DOHH2 (cell line): ENCODE data around the gene DENND4C.
"Not testable (repeated sequence)": the region's sequence is repeated elsewhere in the genome, so short reads cannot be mapped to it uniquely, and the experiment has no call there.

Source experiments
- H3F3A ChIP-seq: fragments of 200-600 bp; sonication (generic), shearing (Covaris generic); 2 replicates; pipeline ENCODE4 v1.6.0; 2016; ENCODE audit warnings: antibody characterized with exemption, mild to moderate bottlenecking; ENCODE audit not compliant: control insufficient read depth, insufficient read depth
- H3K27ac ChIP-seq: fragments of 200-600 bp; sonication (generic); 2 replicates; pipeline ENCODE4 v1.5.1; 2014; ENCODE audit warnings: low read depth, mild to moderate bottlenecking, low read length, moderate library complexity
- H3K27me3 ChIP-seq: fragments of 200-600 bp; sonication (generic); 2 replicates; pipeline ENCODE4 v1.6.1; 2014; ENCODE audit warnings: mild to moderate bottlenecking, low read length, mixed read lengths; ENCODE audit not compliant: control insufficient read depth
- H3K36me3 ChIP-seq: fragments of 200-600 bp; sonication (generic); 2 replicates; pipeline ENCODE4 v1.6.1; 2014; ENCODE audit warnings: mild to moderate bottlenecking, low read length, moderate library complexity, mixed read lengths; ENCODE audit not compliant: control insufficient read depth
- H3K4me1 ChIP-seq: fragments of 200-600 bp; sonication (generic); 2 replicates; pipeline ENCODE4 v1.6.1; 2014; ENCODE audit warnings: mild to moderate bottlenecking, low read length, mixed read lengths; ENCODE audit not compliant: control insufficient read depth
- H3K4me2 ChIP-seq: fragments of 200-600 bp; sonication (generic); 2 replicates; pipeline ENCODE4 v1.6.0; 2014; ENCODE audit warnings: mild to moderate bottlenecking, low read length, moderate library complexity
- H3K4me3 ChIP-seq: fragments of 200-600 bp; sonication (generic); 2 replicates; pipeline ENCODE4 v1.5.1; 2014; ENCODE audit warnings: mild to moderate bottlenecking, low read length, mixed read lengths
- H3K79me2 ChIP-seq: fragments of 200-600 bp; sonication (generic); 2 replicates; pipeline ENCODE4 v1.6.1; 2014; ENCODE audit warnings: mild to moderate bottlenecking, low read length, mixed read lengths; ENCODE audit not compliant: control insufficient read depth
- H3K9me2 ChIP-seq: fragments of 200-600 bp; sonication (generic); replicated peaks from 2 replicates; pipeline ENCODE4 v1.6.1; 2014; ENCODE audit warnings: mild to moderate bottlenecking, low read length, mixed read lengths; ENCODE audit not compliant: control insufficient read depth
- H3K9me3 ChIP-seq: fragments of 200-600 bp; sonication (generic); 2 replicates; pipeline ENCODE4 v1.6.1; 2014; ENCODE audit warnings: antibody characterized with exemption, low read length, mixed read lengths; ENCODE audit not compliant: control insufficient read depth, insufficient read depth
- H4K20me1 ChIP-seq: fragments of 200-600 bp; sonication (generic); 2 replicates; pipeline ENCODE4 v1.6.0; 2014; ENCODE audit warnings: low read depth, mild to moderate bottlenecking, antibody characterized with exemption, low read length, moderate library complexity; ENCODE audit not compliant: control insufficient read depth, insufficient read depth
- EZH2phosphoT487 ChIP-seq: fragments of 200-600 bp; sonication (generic); IDR thresholded peaks from 2 replicates; pipeline ENCODE4 v1.6.1; 2017; ENCODE audit warnings: borderline replicate concordance, mild to moderate bottlenecking, antibody characterized with exemption, low read length, moderate library complexity, mixed read lengths
- TF ChIP-seq, protein P1 (sequence below): fragments of 200-600 bp; sonication (generic); IDR thresholded peaks from one replicate; pipeline ENCODE4 v1.5.1; 2014; ENCODE audit warnings: antibody characterized with exemption, mild to moderate bottlenecking, low read depth, low read length; ENCODE audit not compliant: poor library complexity, severe bottlenecking

The DENND4C gene

DNA sequence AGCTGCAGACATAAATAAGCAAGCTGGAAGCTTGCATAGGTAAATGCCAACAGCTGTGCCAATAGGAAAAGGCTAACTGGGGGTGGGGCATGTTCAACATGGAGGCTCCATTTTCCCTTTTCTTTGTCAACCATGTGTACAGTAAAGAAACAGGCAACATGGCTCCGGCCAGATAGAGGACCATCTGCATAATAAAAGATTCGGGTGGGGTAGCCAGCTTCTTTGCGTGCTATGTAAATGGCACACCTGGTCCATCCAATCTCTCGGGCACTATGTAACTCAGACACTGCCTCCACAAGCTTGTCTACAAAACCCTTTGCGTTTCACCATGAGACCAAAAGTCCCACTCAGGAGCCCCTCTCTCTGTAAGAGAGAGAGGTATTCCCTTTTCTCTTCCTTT, 41.7 kb upstream of the DENND4C start:
- Histone ChIP-seq H3K9me3 (no peaks in the 10 kb centered on the region), H3K9me2 (no peaks in the 10 kb centered on the region), H3K4me3 (no peak overlapping the region), H3K36me3 (no peaks in the 10 kb centered on the region), H3K4me2 (no peak overlapping the region), H3K27ac (no peak overlapping the region), H3K27me3 (no peaks in the 10 kb centered on the region), H3F3A (no peaks in the 10 kb centered on the region), H3K79me2 (no peaks in the 10 kb centered on the region), H3K4me1 (no peaks in the 10 kb centered on the region), H4K20me1 (no peaks in the 10 kb centered on the region)
- no peak for TF ChIP-seq EZH2phosphoT487
- TF ChIP-seq, protein P1, sequence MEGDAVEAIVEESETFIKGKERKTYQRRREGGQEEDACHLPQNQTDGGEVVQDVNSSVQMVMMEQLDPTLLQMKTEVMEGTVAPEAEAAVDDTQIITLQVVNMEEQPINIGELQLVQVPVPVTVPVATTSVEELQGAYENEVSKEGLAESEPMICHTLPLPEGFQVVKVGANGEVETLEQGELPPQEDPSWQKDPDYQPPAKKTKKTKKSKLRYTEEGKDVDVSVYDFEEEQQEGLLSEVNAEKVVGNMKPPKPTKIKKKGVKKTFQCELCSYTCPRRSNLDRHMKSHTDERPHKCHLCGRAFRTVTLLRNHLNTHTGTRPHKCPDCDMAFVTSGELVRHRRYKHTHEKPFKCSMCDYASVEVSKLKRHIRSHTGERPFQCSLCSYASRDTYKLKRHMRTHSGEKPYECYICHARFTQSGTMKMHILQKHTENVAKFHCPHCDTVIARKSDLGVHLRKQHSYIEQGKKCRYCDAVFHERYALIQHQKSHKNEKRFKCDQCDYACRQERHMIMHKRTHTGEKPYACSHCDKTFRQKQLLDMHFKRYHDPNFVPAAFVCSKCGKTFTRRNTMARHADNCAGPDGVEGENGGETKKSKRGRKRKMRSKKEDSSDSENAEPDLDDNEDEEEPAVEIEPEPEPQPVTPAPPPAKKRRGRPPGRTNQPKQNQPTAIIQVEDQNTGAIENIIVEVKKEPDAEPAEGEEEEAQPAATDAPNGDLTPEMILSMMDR = no peak

GRCh38 chr9:19192202-19193028, 38.1 kb upstream of the DENND4C start:
- H4K20me1 ChIP-seq = no peaks in the 10 kb centered on the region
- H3K27ac ChIP-seq = no peak overlapping the region
- no peaks in the 10 kb centered on the region for H3K4me1 ChIP-seq
- H3K9me3 ChIP-seq = no peaks in the 10 kb centered on the region
- H3K79me2 ChIP-seq = no peaks in the 10 kb centered on the region
- H3F3A ChIP-seq = no peaks in the 10 kb centered on the region
- no peak overlapping the region for H3K4me2 ChIP-seq
- no peak overlapping the region for H3K4me3 ChIP-seq
- no peaks in the 10 kb centered on the region for H3K36me3 ChIP-seq
- H3K27me3 ChIP-seq = no peaks in the 10 kb centered on the region
- TF ChIP-seq, protein P1 = no peak
- TF ChIP-seq EZH2phosphoT487 = no peak
- no peaks in the 10 kb centered on the region for H3K9me2 ChIP-seq

- Histone ChIP-seq H3K4me3 (no peak overlapping the region), H3K27me3 (no peaks in the 10 kb centered on the region), H3F3A (no peaks in the 10 kb centered on the region), H3K4me2 (no peak overlapping the region), H3K79me2 (no peaks in the 10 kb centered on the region), H3K4me1 (no peaks in the 10 kb centered on the region), H3K9me3 (no peaks in the 10 kb centered on the region), H3K27ac (no peak overlapping the region), H3K9me2 (no peaks in the 10 kb centered on the region), H4K20me1 (no peaks in the 10 kb centered on the region), H3K36me3 (no peaks in the 10 kb centered on the region)
- TF ChIP-seq EZH2phosphoT487 = no peak
- TF ChIP-seq, protein P1 = no peak
These were observed 37.5 kb upstream of the DENND4C start for GRCh38 chr9:19193029-19193324.

DNA sequence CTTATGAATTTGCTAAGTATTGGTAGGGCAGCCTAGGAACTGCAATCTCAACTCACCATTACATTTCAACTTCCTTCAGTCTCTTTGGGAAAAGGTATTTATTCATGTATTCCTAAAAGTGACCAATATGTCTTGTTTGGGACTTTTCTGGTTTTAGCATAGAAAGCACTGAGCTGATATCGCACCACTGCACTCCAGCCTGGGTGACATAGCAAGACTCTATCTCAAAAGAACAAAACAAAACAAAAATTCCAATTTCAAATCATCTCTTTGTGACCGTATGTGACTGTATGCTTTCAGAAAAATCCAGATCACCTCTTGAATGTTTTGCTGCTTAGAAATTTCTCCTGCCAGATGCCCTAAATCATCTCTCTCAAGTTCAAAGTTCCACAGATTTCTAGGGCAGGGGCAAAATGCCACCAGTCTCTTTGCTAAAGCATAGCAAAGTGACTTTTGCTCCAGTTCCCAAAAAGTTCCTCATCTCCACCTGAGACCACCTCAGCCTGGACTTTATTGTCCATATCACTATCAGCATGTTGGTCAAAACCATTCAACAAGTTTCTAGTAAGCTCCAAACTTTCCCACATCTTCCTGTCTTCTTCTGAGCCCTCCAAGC, 37.0 kb upstream of the DENND4C start:
- not testable (repeated sequence) for H3K36me3 ChIP-seq

More for the DNA sequence above, 37.0 kb upstream of the DENND4C start:
- H3K9me2 ChIP-seq, H3K9me3 ChIP-seq, H3K27me3 ChIP-seq, H3K27ac ChIP-seq, H3K4me2 ChIP-seq, H3K79me2 ChIP-seq, H4K20me1 ChIP-seq, H3K4me1 ChIP-seq, H3K4me3 ChIP-seq, H3F3A ChIP-seq: not testable (repeated sequence)
